ENCODE data around the gene NAT14. TPM values are rescaled to one million over a fixed set of nuclear protein-coding genes. Genes with fewer than 3 reads are reported as not detected.

NAT14 gene
- total RNA-seq, 1 donor from 2014 or later: 16.6 TPM

- no peak for DNase-seq
- TF ChIP-seq CTCF (IDR thresholded peaks at IDR 0.05): no peak
- Histone ChIP-seq H3K27me3 (ENCODE audit: low read depth) (no peaks in the 10 kb centered on the region), H3K27ac (no peak within 1 kb of the TSS), H3K4me3 (no peak within 1 kb of the TSS), H3K9me3 (no peaks in the 10 kb centered on the region), H3K36me3 (no peaks in the 10 kb centered on the region), H3K4me1 (peaks cover 19% of the 10 kb centered on the region)
- intact Hi-C loops (cut with DNase I): no loop called here
- no peak for ATAC-seq
Measured at GRCh38 chr19:55464662-55465054, 20.3 kb upstream of the NAT14 start, which contains the start of gene C19orf85. Gene C19orf85, minus strand, starts transcription at chr19:55464751. Its CDS starts 197 bp downstream, at chr19:55464554.

- peaks cover 10% of the 10 kb centered on the region for H3K4me1 ChIP-seq
- intact Hi-C loops (cut with DNase I): no loop called here
- H3K27me3 ChIP-seq (ENCODE audit: low read depth): no peaks in the 10 kb centered on the region
- no peak for DNase-seq
- TF ChIP-seq CTCF (IDR thresholded peaks at IDR 0.05): no peak
- no peaks in the 10 kb centered on the region for H3K9me3 ChIP-seq
- H3K4me3 ChIP-seq: no peak overlapping the region
- no peak for ATAC-seq
- no peak overlapping the region for H3K27ac ChIP-seq
- no peaks in the 10 kb centered on the region for H3K36me3 ChIP-seq
Measured at GRCh38 chr19:55465460-55466240, 19.3 kb upstream of the NAT14 start.

GRCh38 chr19:55466241-55466614 lies 18.8 kb upstream of the NAT14 start:
- H3K4me1 ChIP-seq: peaks cover 6% of the 10 kb centered on the region
- no peak overlapping the region for H3K4me3 ChIP-seq
- no peaks in the 10 kb centered on the region for H3K36me3 ChIP-seq
- H3K9me3 ChIP-seq: no peaks in the 10 kb centered on the region
- ATAC-seq: no peak
- no peak for TF ChIP-seq CTCF (IDR thresholded peaks at IDR 0.05)
- intact Hi-C loops (cut with DNase I): no loop called here
- no peak for DNase-seq
- H3K27me3 ChIP-seq (ENCODE audit: low read depth): no peaks in the 10 kb centered on the region
- H3K27ac ChIP-seq: no peak overlapping the region

GRCh38 chr19:55467236-55468053 lies 17.5 kb upstream of the NAT14 start:
- Histone ChIP-seq H3K4me3 (no peak overlapping the region), H3K27ac (no peak overlapping the region), H3K27me3 (ENCODE audit: low read depth) (no peaks in the 10 kb centered on the region), H3K4me1 (peaks cover 4% of the 10 kb centered on the region), H3K9me3 (no peaks in the 10 kb centered on the region), H3K36me3 (no peaks in the 10 kb centered on the region)
- intact Hi-C loops (cut with DNase I): no loop called here
- ATAC-seq (peak; percentile 87 to 90), DNase-seq (peak; percentile 79)
- TF ChIP-seq CTCF (IDR thresholded peaks at IDR 0.05): peak; percentile 100

GRCh38 chr19:55468054-55468393 lies 17.0 kb upstream of the NAT14 start:
- H3K36me3 ChIP-seq: no peaks in the 10 kb centered on the region
- intact Hi-C loops (cut with DNase I): no loop called here
- no peaks in the 10 kb centered on the region for H3K4me1 ChIP-seq
- TF ChIP-seq CTCF (IDR thresholded peaks at IDR 0.05): no peak
- ATAC-seq: no peak
- no peaks in the 10 kb centered on the region for H3K9me3 ChIP-seq
- no peak overlapping the region for H3K4me3 ChIP-seq
- H3K27ac ChIP-seq: no peak overlapping the region
- H3K27me3 ChIP-seq (ENCODE audit: low read depth): no peaks in the 10 kb centered on the region
- DNase-seq: no peak
